Epidermal melanocyte (primary cell): ENCODE data around the gene POMGNT2.
"Not testable (repeated sequence)": the region's sequence is repeated elsewhere in the genome, so short reads cannot be mapped to it uniquely, and the experiment has no call there.

Experiments used
- DNase-seq: peaks from one replicate; pipeline ENCODE4 v3.0.0; 2011; ENCODE audit warnings: low spot score; ENCODE audit not compliant: insufficient read length

The POMGNT2 gene

DNA sequence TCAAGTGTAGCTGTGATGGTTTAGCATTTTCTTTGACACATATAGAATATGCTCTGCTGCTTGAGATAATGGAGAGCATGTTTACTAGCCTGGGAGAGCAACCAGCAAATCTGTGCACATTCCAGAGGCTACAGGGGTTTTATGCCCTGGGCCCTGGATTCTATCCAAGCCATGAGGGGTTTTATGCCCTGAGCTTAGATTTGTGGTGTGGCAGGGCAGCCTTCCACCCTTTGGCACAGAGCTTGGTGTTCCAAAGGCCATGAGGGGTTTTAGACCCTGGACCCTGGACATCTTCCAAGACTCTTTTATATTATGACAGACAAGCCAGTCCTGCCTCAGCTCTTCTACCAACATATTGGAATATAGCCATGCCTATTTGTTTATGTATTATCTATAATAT is 60.8 kb downstream of the POMGNT2 start:
- not testable (repeated sequence) for DNase-seq

GRCh38 chr3:43043793-43044192 is 62.1 kb downstream of the POMGNT2 start:
- no peak for DNase-seq

- no peak for DNase-seq
Measured at GRCh38 chr3:43043071-43043766, 62.7 kb downstream of the POMGNT2 start.

DNA sequence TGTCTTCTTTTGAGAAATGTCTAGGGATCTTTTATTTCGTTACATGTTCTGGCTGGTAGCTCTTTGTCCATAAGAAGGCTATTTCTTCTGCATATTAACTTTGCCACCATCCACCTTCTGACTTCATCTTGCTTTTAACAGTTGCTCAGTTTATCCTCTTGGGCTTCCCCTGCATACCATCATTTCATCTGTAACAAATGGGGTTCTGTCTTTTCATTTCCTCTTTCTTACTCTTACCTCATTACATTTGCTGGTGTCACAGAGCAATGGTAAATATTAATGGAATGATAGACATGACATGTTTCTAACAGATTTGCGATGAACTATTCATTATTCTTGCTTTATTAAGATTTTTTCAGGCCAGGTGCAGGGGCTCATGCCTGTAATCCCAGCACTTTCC is 64.4 kb downstream of the POMGNT2 start:
- DNase-seq = no peak

DNA sequence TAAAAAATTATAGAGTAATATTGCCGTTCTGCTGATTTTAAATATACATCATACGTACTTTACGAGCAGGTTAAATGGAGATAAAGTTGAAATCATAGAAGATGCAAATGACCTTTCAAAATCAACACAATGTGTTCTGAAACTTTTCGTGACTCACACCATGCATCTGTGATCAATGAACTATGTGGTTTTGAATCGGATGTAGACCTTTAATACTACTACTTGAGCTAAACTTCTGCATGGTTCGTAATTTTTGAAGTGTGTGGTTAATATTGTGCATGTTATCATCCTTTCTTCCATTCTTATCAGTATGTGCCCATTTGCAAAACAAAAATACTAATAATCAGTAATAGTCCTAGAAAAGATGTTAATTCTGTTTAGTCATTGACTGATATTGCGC is 67.9 kb downstream of the POMGNT2 start:
- no peak for DNase-seq

- DNase-seq = no peak
Measured at GRCh38 chr3:43036621-43037423, 69.1 kb downstream of the POMGNT2 start.

DNA sequence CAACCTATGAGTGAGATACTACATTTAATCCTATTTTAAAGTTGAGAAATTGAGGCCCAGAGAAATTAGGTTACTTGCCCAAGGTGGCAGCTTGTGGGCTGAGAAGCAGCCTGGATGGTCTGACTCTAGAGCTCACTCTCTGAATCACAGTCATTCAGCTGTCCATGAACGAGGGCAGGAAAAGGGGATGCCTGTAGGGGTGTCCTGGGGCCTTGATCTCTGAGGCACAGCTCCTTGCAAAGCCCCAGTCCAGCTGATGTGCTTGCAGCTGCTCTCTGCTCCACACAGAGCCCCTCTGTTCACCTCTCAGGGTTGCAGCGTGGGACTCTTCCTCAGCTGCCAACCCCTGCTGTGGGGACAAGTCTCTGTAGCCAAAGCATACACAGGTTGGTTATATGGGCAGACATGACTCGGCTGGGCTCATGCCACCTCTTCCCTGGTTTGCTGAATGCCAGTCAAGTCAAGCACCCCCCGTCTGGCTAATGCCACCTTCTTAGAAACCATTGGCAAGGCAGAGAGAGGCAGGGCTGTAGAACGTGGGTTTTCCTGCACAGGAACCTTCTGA is 70.0 kb downstream of the POMGNT2 start:
- DNase-seq = no peak

- no peak for DNase-seq
Measured at GRCh38 chr3:43034911-43035310, 71.0 kb downstream of the POMGNT2 start.

DNA sequence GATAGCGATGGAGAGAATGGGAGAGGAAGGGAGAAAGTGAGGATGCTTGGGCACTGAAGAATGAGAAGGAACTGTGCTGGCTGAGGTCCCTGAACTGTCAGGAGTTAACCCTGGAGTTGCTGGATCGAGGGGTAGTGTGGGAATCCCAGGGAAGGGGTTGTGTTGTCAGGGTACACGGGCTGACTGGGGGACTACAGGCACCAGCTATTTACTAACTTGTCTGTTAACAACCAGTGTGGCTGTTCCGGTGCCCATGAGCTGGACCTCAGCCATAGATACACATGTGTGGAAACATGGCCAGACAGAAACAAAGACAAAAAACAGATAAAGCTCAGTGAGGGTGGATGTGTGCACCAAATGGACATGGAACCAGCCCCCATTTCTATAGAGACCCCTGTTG is 71.7 kb downstream of the POMGNT2 start:
- no peak for DNase-seq

DNA sequence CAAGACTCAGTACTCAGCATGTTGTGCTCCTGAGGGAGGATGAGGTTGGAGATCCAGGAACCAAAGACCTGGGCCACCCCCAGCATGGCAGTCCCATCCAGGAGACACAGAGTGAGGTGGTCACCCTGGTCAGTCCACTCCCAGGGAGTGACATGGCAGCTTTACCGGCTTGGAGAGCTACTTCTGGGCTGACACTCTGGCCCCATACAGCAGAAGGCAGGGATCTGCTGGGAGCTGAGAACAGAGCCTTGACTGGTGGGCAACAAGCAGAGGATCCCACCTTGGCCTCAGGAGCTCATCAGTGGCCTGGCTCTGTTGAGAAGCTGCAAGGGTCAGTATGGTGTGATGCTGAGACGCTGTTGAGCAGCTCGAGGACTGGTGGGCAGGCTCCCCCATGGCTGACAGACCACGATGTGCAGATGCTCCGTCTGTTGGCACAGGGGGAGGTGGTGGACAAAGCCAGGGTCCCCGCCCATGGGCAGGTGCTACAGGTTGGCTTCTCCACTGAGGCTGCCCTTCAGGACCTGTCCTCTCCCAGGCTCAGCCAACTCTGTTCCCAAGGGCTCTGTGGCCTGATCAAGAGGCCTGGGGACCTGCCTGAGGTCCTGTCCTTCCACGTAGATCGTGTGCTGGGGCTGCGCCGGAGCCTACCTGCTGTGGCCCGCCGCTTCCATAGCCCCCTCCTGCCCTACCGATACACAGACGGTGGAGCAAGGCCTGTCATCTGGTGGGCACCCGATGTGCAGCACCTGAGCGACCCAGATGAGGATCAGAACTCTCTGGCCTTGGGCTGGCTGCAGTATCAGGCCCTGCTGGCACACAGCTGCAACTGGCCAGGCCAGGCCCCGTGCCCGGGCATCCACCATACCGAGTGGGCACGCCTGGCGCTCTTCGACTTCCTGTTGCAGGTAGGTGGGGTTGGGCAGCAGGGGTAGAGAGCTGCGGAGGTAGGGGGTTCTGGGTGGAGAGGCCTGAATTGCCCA is 72.9 kb downstream of the POMGNT2 start:
- no peak for DNase-seq

DNA sequence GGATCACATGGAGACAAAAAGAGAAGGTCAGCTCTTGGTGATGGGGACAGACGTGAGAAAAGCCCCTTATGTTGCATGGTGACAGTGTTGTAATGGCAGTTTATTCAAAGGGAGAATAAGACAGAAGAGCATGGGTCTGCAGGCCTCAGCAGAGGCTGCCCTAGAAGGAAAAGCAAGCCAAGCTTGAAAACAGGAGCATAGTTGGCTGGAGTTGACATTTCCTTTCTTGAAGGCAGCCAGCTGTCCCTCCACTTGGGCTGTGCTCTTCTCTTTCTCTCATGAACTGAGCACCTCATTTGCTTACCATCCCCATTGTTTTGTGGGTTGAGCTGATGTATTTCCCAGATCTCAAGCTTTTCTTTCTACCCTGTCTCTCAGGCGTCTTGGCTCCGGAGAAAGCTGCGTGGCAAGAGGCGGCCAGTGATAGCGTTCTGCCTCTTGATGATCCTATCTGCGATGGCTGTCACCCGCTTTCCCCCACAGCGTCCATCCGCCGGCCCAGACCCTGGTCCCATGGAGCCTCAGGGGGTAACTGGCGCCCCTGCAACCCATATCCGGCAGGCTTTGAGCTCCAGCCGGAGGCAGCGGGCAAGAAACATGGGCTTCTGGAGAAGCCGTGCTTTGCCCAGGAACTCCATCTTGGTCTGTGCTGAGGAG is 73.9 kb downstream of the POMGNT2 start:
- no peak for DNase-seq

- DNase-seq = no peak
Measured at GRCh38 chr3:43031485-43031884, 74.4 kb downstream of the POMGNT2 start.

DNA sequence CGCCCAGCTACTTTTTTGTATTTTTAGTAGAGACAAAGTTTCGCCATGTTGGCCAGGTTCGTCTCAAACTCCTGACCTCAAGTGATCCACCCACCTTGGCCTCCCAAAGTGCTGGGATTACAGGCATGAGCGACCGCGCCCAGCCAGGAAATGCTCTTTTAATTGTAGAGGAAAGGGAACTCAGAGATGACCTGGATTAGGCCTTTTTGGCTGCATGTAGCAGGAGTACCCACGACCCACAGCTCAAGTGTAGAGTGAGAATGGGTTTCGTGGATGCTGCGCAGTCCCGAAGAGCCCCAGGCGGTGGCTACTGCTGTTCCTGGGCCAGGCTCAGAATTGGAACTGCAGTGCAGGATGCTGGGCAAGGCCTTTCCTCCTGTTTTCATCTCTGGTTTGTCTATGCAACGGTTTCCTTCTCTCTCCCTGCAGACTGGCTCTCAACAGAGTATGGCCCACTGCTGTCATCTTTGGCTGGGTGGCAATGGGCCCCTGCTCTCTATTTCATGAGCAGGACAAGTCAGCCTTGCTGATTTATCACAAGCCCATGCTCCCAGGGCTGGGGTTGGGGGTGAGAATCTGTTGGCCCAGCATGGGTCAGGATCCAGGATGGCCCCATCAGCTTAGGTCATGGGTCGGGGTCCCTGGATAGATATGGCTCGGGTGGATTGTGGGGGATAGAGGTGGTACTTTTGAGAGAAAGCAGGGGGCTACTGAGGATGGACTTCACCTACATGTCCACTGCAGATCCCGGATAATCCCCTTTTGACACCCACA is 75.5 kb downstream of the POMGNT2 start:
- DNase-seq = no peak
